Measurements from ENCODE around the gene SRR. TPM values are rescaled to one million over a fixed set of nuclear protein-coding genes. Genes with fewer than 3 reads are reported as not detected.

SRR gene
- 19.5 and 20.6 TPM in 2 replicates for total RNA-seq (ENCODE audit: low replicate concordance)

GRCh38 chr17:2303204-2304188 lies at the start of gene SRR, which contains the start of gene SMG6:
TSS of gene SRR (plus strand) at chr17:2303950. CDS start at chr17:2315561, 11,611 bp downstream.
TSS of gene SMG6 (minus strand) at chr17:2303785. CDS start at chr17:2303720, 65 bp downstream.

GRCh38 chr17:2336215-2336851 lies 32.6 kb downstream of the SRR start, which contains the start of gene TSR1:
TSS of gene TSR1 (minus strand) at chr17:2336457. CDS start at chr17:2336427, 30 bp downstream.

GRCh38 chr17:2336852-2337543 lies 33.2 kb downstream of the SRR start, which contains the start of gene SGSM2:
TSS of gene SGSM2 (plus strand) at chr17:2337501. CDS start at chr17:2337689, 188 bp downstream.

Other genes starting within 250 kb of the SRR start
- gene HIC1, start 248.8 kb upstream of the SRR start, total RNA-seq (ENCODE audit: low replicate concordance): 8.3 and 20.7 TPM in 2 replicates
- 21.9 and 41.7 TPM in 2 replicates for gene SMG6, start 165 bp upstream of the SRR start, total RNA-seq (ENCODE audit: low replicate concordance)
- 35.7 and 42.3 TPM in 2 replicates for gene TSR1, start 32.5 kb downstream of the SRR start, total RNA-seq (ENCODE audit: low replicate concordance)
- 31.2 and 56.0 TPM in 2 replicates for gene SGSM2, start 33.6 kb downstream of the SRR start, total RNA-seq (ENCODE audit: low replicate concordance)
- 4.1 and 9.5 TPM in 2 replicates for gene MNT, start 97.1 kb downstream of the SRR start, total RNA-seq (ENCODE audit: low replicate concordance)
- 7.3 and 9.4 TPM in 2 replicates for gene METTL16, start 207.9 kb downstream of the SRR start, total RNA-seq (ENCODE audit: low replicate concordance)